OCI-LY7 (cell line): ENCODE measurements around the gene ALOX5AP. TPM values are rescaled to one million over a fixed set of nuclear protein-coding genes. Genes with fewer than 3 reads are reported as not detected.
A peak's percentile ranks its signal among the peaks of the same experiment; 100 is the strongest.

Experiments used
- Bru-seq: library from RNA; stranded (reverse); fragments of 400-500 nt; gene quantifications from one replicate; lab custom pipeline; 2021; lab: Mats Ljungman, UMichigan
- BruChase-seq, 2 experiments: library from RNA; stranded (reverse); fragments of 400-500 nt; gene quantifications; one replicate each; lab custom pipeline; 2021; lab: Mats Ljungman, UMichigan
- BruUV-seq: library from RNA; stranded (reverse); fragments of 400-500 nt; replicated peaks from 2 replicates; lab custom pipeline; 2021; lab: Mats Ljungman, UMichigan
- CTCF ChIA-PET: fragments of 300-600 bp; sonication (Branson Sonifier 250); formaldehyde crosslinking; loops from one replicate; lab custom pipeline; 2022; ENCODE audit warnings: antibody characterized with exemption; ENCODE audit not compliant: unreplicated experiment; lab: Charles Lee
- POLR2A ChIA-PET: fragments of 300-600 bp; sonication (Branson Sonifier 250); formaldehyde crosslinking; loops from one replicate; lab custom pipeline; 2022; ENCODE audit warnings: antibody characterized with exemption; lab: Charles Lee
- DNase-seq: peaks from one replicate; pipeline ENCODE4 v3.0.0-alpha.2; 2015; ENCODE audit warnings: low spot score
- H2AFZ ChIP-seq: fragments of 200-600 bp; sonication (generic), shearing (Covaris generic); 2 replicates; pipeline ENCODE4 v1.6.1; 2014; ENCODE audit warnings: mild to moderate bottlenecking, antibody characterized with exemption, low read length, moderate library complexity
- H3K27ac ChIP-seq: fragments of 200-600 bp; sonication (generic); 2 replicates; pipeline ENCODE4 v1.5.1; 2014; ENCODE audit warnings: mixed run types, low read depth, mild to moderate bottlenecking, moderate library complexity, low read length, inconsistent platforms; ENCODE audit not compliant: poor library complexity, severe bottlenecking
- H3K36me3 ChIP-seq: fragments of 200-600 bp; sonication (generic); 2 replicates; pipeline ENCODE4 v1.6.1; 2014; ENCODE audit warnings: mild to moderate bottlenecking, antibody characterized with exemption, low read length, moderate library complexity, mixed read lengths; ENCODE audit not compliant: insufficient read depth
- H3K4me1 ChIP-seq: fragments of 200-600 bp; sonication (generic); 2 replicates; pipeline ENCODE4 v1.5.1; 2014; ENCODE audit warnings: mild to moderate bottlenecking, low read length; ENCODE audit not compliant: insufficient read depth, poor library complexity, severe bottlenecking
- H3K4me2 ChIP-seq: fragments of 200-600 bp; sonication (generic); 2 replicates; pipeline ENCODE4 v1.6.1; 2014; ENCODE audit warnings: mild to moderate bottlenecking, low read length
- H3K4me3 ChIP-seq: fragments of 200-600 bp; sonication (generic); 2 replicates; pipeline ENCODE4 v1.5.1; 2014; ENCODE audit warnings: mild to moderate bottlenecking, low read depth, low read length; ENCODE audit not compliant: poor library complexity, severe bottlenecking
- H3K79me2 ChIP-seq: fragments of 200-600 bp; sonication (generic); 2 replicates; pipeline ENCODE4 v1.6.1; 2016; ENCODE audit warnings: low read depth, mild to moderate bottlenecking, low read length, moderate library complexity, mixed read lengths; ENCODE audit not compliant: insufficient read depth
- H3K9me2 ChIP-seq: fragments of 200-600 bp; sonication (generic); 2 replicates; pipeline ENCODE4 v1.6.1; 2016; ENCODE audit warnings: mild to moderate bottlenecking, low read length, mixed read lengths; ENCODE audit not compliant: insufficient read depth
- H3K9me3 ChIP-seq: fragments of 200-600 bp; sonication (generic); 2 replicates; pipeline ENCODE4 v1.6.1; 2014; ENCODE audit warnings: mild to moderate bottlenecking, mixed run types, low read length, mixed read lengths
- H4K20me1 ChIP-seq: fragments of 200-600 bp; sonication (generic); 2 replicates; pipeline ENCODE4 v1.6.1; 2014; ENCODE audit warnings: mild to moderate bottlenecking, antibody characterized with exemption, low read length, moderate library complexity, mixed read lengths; ENCODE audit not compliant: insufficient read depth
- EZH2phosphoT487 ChIP-seq: fragments of 200-600 bp; sonication (generic); IDR thresholded peaks from 2 replicates; pipeline ENCODE4 v1.6.1; 2018; ENCODE audit warnings: low read depth, borderline replicate concordance, mild to moderate bottlenecking, mixed run types, antibody characterized with exemption, low read length, moderate library complexity, mixed read lengths
- intact Hi-C: fragments of 100-400 bp; cut with micrococcal nuclease; formaldehyde crosslinking; loops from one replicate; pipeline ENCODE4 v1.10.0; 2022; ENCODE audit not compliant: unreplicated experiment
- long read RNA-seq: library from polyadenylated mRNA; stranded (forward); transcript quantifications from one replicate; pipeline ENCODE4 v2.0.0, GENCODE V29; 2022
- total RNA-seq, 2 experiments: library from RNA; depleted of rRNA in 1 of 2; stranded (reverse); fragments of >200 nt in 1 of 2; shearing (Covaris generic) in 1 of 2; gene quantifications; 2 replicates each; pipeline ENCODE4 v1.2.3, GENCODE V29; 2014 to 2022
- TF ChIP-seq, protein P1 (sequence below): fragments of 200-600 bp; sonication (generic); conservative IDR thresholded peaks from 2 replicates; pipeline ENCODE4 v1.5.1; 2014; ENCODE audit warnings: mild to moderate bottlenecking, antibody characterized with exemption, low read length, moderate library complexity, mixed read lengths

The ALOX5AP gene
- 62.1 and 89.9 TPM in 2 replicates for total RNA-seq (2014; rRNA removed; shearing (Covaris generic))
- total RNA-seq (2022), result 90.9 and 94.4 TPM in 2 replicates
- percentile 66 among the genes with signal in this experiment for Bru-seq, nascent RNA
- BruChase-seq, experiment 1, labeled RNA remaining after a 6-hour chase, result percentile 64 among the genes with signal in this experiment
- percentile 58 among the genes with signal in this experiment for BruChase-seq, experiment 2, labeled RNA remaining after a 2-hour chase
- long read RNA-seq, transcript ALOX5AP-201 (5 exons, 904 nt), result major isoform, 137 of 155 reads
- long read RNA-seq, partial matches to known transcripts, result 10 of 155 reads
- long read RNA-seq, other reads (novel, unspliced or antisense), result 8 of 155 reads

DNA sequence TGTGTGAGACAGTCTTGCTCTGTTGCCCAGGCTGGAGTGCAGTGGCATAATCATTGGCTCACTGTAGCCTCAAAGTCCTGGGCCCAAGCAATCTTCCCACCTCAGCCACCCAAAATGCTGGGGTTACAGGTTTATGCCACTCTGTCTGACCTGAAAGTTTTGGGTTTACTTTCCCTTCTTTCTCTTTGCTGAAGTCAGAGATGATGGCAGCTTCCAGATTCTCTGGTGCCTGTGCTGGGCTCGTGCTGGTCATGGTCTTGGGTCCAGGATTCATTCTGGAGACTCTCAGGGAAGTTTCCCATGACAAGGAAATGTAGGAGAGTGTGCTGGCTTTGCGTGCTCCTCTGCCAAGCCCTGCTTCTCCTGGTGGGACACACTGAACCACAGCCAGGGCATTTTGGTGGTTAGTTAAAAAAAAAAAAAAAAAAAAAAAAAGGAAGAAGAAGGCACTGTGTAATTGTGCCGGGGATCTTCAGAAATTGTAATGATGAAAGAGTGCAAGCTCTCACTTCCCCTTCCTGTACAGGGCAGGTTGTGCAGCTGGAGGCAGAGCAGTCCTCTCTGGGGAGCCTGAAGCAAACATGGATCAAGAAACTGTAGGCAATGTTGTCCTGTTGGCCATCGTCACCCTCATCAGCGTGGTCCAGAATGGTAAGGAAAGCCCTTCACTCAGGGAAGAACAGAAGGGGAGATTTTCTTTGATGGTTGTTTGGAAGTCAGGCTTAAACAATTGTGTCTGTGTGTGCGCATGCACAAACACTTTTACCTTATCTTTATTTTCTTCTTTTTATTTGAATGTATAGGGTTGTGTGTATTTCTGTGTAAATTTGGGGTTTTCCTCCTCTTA is at the start of gene ALOX5AP:
Gene ALOX5AP (plus strand): TSS at position 519 of the 847 bp plus-strand sequence. CDS start 63 bp downstream, at position 582.
- POLR2A ChIA-PET, result interaction anchor here (0.7 to 1.0 kb wide), 8 partner anchors 18 to 525 kb away, joined by 3 to 11 read pairs (median 4); no protein-coding TSS in a partner anchor
- BruUV-seq, result no TSS peak
- H3K36me3 ChIP-seq, result no peaks in the 10 kb centered on the region
- no peaks in the 10 kb centered on the region for H3K9me2 ChIP-seq
- DNase-seq, result peak; percentile 92
- no peaks in the 10 kb centered on the region for H4K20me1 ChIP-seq
- H2AFZ ChIP-seq, result peak within 1 kb of the TSS; percentile 51; the same call in 1 of the 2 replicates
- H3K4me2 ChIP-seq, result peak within 1 kb of the TSS; percentile 90
- TF ChIP-seq, protein P1, sequence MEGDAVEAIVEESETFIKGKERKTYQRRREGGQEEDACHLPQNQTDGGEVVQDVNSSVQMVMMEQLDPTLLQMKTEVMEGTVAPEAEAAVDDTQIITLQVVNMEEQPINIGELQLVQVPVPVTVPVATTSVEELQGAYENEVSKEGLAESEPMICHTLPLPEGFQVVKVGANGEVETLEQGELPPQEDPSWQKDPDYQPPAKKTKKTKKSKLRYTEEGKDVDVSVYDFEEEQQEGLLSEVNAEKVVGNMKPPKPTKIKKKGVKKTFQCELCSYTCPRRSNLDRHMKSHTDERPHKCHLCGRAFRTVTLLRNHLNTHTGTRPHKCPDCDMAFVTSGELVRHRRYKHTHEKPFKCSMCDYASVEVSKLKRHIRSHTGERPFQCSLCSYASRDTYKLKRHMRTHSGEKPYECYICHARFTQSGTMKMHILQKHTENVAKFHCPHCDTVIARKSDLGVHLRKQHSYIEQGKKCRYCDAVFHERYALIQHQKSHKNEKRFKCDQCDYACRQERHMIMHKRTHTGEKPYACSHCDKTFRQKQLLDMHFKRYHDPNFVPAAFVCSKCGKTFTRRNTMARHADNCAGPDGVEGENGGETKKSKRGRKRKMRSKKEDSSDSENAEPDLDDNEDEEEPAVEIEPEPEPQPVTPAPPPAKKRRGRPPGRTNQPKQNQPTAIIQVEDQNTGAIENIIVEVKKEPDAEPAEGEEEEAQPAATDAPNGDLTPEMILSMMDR, result no peak
- TF ChIP-seq EZH2phosphoT487, result no peak
- peak within 1 kb of the TSS; percentile 80 for H3K27ac ChIP-seq
- CTCF ChIA-PET, result no interaction called here
- intact Hi-C loops, result loop anchor here (1.0 to 10.0 kb wide), 3 partner anchors 290 to 363 kb away; no protein-coding TSS in a partner anchor
- peak within 1 kb of the TSS; percentile 77 for H3K4me3 ChIP-seq
- H3K79me2 ChIP-seq, result peaks cover 18% of the 10 kb centered on the region
- peaks cover 50% of the 10 kb centered on the region for H3K4me1 ChIP-seq
- H3K9me3 ChIP-seq, result no peaks in the 10 kb centered on the region

DNA sequence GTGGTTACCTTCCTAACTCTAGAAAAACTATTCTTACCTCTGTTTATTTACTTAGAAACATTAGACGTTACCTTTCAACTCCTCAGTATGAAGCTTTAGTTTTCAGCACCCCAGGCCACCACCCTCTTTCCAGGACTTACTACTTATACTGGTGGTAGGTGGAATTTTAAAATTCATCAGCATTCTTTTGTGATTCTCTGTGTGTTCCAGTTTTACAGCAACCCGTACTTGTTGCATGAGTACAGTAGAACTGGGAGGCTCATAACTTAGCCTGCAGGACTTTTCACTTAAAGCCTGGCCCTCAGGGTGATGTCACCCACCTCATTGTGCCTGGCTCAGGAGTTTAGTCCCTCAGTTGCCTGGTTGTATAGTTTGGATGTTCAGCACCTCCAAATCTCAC is 49.4 kb upstream of the ALOX5AP start:
- BruUV-seq, result no TSS peak
- Histone ChIP-seq H3K36me3 (no peaks in the 10 kb centered on the region), H4K20me1 (no peaks in the 10 kb centered on the region), H3K9me3 (no peaks in the 10 kb centered on the region), H3K9me2 (no peaks in the 10 kb centered on the region), H2AFZ (no peak overlapping the region), H3K4me3 (no peak overlapping the region), H3K4me2 (no peak overlapping the region), H3K27ac (no peak overlapping the region), H3K79me2 (no peaks in the 10 kb centered on the region), H3K4me1 (peaks cover 14% of the 10 kb centered on the region)
- ChIA-PET POLR2A (interaction anchor here (1.0 kb wide), 1 partner anchor 11 kb away, joined by 4 read pairs; no protein-coding TSS in a partner anchor), CTCF (no interaction called here)
- intact Hi-C loops, result no loop called here
- no peak for DNase-seq
- TF ChIP-seq, protein P1, result no peak
- TF ChIP-seq EZH2phosphoT487, result no peak
